HG03558 (cell line): ENCODE data around the gene SLC35F2.

Experiments
- ATAC-seq: cut with Tn5 transposase; IDR thresholded peaks from one replicate; pipeline ENCODE4 v1.9.1; 2021; ENCODE audit warnings: moderate number of reproducible peaks; ENCODE audit not compliant: unreplicated experiment; ENCODE audit errors: extremely low read depth

SLC35F2 gene

GRCh38 chr11:107744736-107745135 is 113.9 kb downstream of the SLC35F2 start:
- no peak for ATAC-seq

GRCh38 chr11:107743191-107743590 is 115.4 kb downstream of the SLC35F2 start:
- ATAC-seq = no peak

GRCh38 chr11:107741044-107741823 is 117.4 kb downstream of the SLC35F2 start:
- no peak for ATAC-seq
